Gastroesophageal sphincter (tissue), 3 donors: ENCODE results near the gene TUBB6.

Experiments used
- EP300 ChIP-seq: sonication (generic); formaldehyde crosslinking; IDR thresholded peaks from one replicate; pipeline ENCODE4 v1.6.1; 2017; ENCODE audit warnings: antibody characterized with exemption, mild to moderate bottlenecking
- POLR2A ChIP-seq, 2 donors: fragments of 450-650 bp; IDR thresholded peaks; one replicate each; pipeline ENCODE4 v1.6.1; 2017; ENCODE audit warnings: antibody characterized with exemption in 2 of 2, mild to moderate bottlenecking in 2 of 2, moderate library complexity in 1 of 2
- POLR2AphosphoS5 ChIP-seq: sonication (generic); formaldehyde crosslinking; IDR thresholded peaks from one replicate; pipeline ENCODE4 v1.6.1; 2017; ENCODE audit warnings: antibody characterized with exemption
- TF ChIP-seq, protein P1 (sequence below), 4 experiments: fragments of 200-600 bp in 2 of 4; fragments of 450-650 bp in 2 of 4; sonication (generic) in 1 of 4; IDR thresholded peaks; one replicate each; pipeline ENCODE4 v1.5.1; 2017 to 2019; ENCODE audit warnings: antibody characterized with exemption in 4 of 4, mild to moderate bottlenecking in 2 of 4, moderate library complexity in 2 of 4

DNA sequence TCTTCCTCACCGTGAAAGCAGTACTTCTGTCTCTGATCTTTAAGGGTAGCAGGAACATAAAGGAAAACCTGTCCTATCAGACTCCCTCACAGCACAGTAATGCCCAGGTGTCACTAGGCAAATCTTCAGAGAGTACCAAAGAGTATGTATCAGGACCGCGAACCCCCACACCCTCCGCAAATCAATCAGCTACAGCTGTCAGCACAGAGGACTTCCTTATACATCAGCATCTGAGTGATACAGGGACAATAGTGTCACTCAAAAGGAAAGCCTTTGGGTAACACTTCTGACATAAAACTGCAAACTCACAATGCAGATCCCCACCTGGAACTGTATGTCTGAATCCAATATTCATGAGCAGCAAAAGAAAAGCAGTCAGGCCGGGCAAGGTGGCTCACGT, 66.4 kb downstream of the TUBB6 start:
- TF ChIP-seq, protein P1, sequence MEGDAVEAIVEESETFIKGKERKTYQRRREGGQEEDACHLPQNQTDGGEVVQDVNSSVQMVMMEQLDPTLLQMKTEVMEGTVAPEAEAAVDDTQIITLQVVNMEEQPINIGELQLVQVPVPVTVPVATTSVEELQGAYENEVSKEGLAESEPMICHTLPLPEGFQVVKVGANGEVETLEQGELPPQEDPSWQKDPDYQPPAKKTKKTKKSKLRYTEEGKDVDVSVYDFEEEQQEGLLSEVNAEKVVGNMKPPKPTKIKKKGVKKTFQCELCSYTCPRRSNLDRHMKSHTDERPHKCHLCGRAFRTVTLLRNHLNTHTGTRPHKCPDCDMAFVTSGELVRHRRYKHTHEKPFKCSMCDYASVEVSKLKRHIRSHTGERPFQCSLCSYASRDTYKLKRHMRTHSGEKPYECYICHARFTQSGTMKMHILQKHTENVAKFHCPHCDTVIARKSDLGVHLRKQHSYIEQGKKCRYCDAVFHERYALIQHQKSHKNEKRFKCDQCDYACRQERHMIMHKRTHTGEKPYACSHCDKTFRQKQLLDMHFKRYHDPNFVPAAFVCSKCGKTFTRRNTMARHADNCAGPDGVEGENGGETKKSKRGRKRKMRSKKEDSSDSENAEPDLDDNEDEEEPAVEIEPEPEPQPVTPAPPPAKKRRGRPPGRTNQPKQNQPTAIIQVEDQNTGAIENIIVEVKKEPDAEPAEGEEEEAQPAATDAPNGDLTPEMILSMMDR (IDR thresholded peaks at IDR 0.05) = no peak
- TF ChIP-seq POLR2AphosphoS5 = no peak
- TF ChIP-seq EP300 = no peak
- no peak for TF ChIP-seq POLR2A (IDR thresholded peaks at IDR 0.05)
